Gastrocnemius medialis (tissue), 4 donors: ENCODE measurements around the gene FBXO44. TPM values are rescaled to one million over a fixed set of nuclear protein-coding genes. Genes with fewer than 3 reads are reported as not detected.

Experiments
- ATAC-seq, 2 donors: fragments of 150-250 bp; one replicate each; pipeline ENCODE4 v1.9.1; 2016
- DNase-seq, 2 donors: peaks; one replicate each; pipeline ENCODE4 v3.0.0-alpha.2; 2019
- H3K27ac ChIP-seq, 4 donors: fragments of 200-600 bp; sonication (generic); 1 replicate in 1 of 4; 2 replicates in 3 of 4; pipeline ENCODE4 v1.5.1; 2016 to 2018; ENCODE audit warnings: mild to moderate bottlenecking in 2 of 4, moderate library complexity in 1 of 4
- H3K27me3 ChIP-seq, 3 donors: fragments of 200-600 bp; sonication (generic) in 2 of 3; 1 replicate in 1 of 3; 2 replicates in 2 of 3; pipeline versions ENCODE4 v1.5.1 to v1.6.0; 2016 to 2019; ENCODE audit warnings: mild to moderate bottlenecking in 1 of 3, moderate library complexity in 1 of 3
- H3K36me3 ChIP-seq, 2 donors: fragments of 200-600 bp; sonication (generic) in 1 of 2; one replicate each; pipeline ENCODE4 v1.5.1; 2017 to 2018
- H3K4me1 ChIP-seq, 2 donors: fragments of 200-600 bp; sonication (generic) in 1 of 2; one replicate each; pipeline ENCODE4 v1.5.1; 2016 to 2017; ENCODE audit warnings: mild to moderate bottlenecking in 2 of 2
- H3K4me3 ChIP-seq, 4 donors: fragments of 200-600 bp; sonication (generic) in 3 of 4; 1 replicate in 1 of 4; 2 replicates in 3 of 4; pipeline ENCODE4 v1.5.1; 2016 to 2019; ENCODE audit warnings: mild to moderate bottlenecking in 2 of 4
- H3K9me3 ChIP-seq, 3 donors: fragments of 200-600 bp; sonication (generic) in 2 of 3; 1 replicate in 1 of 3; 2 replicates in 2 of 3; pipeline ENCODE4 v1.5.1; 2016 to 2019
- POLR2A ChIP-seq, 2 donors: fragments of 450-650 bp; IDR thresholded peaks; one replicate each; pipeline ENCODE4 v1.6.1; 2017; ENCODE audit warnings: antibody characterized with exemption in 2 of 2, mild to moderate bottlenecking in 2 of 2, moderate library complexity in 2 of 2
- in situ Hi-C, 4 donors: fragments of 200-750 bp; cut with MboI; loops; one replicate each; pipeline versions ENCODE4 v1.15.0 to v1.8.0; 2017; ENCODE audit warnings: low sequenced_read_pairs in 4 of 4
- intact Hi-C: fragments of 100-400 bp; cut with DNase I; formaldehyde crosslinking; loops from one replicate; pipeline ENCODE4 v1.15.1; 2023; ENCODE audit warnings: low total_unique reads
- total RNA-seq, 4 donors: library from RNA; depleted of rRNA; stranded (reverse); fragments of >200 nt; gene quantifications; one replicate each; pipeline versions ENCODE4 v1.1.0 to v1.2.3, GENCODE V29; 2016
- TF ChIP-seq, protein P1 (sequence below), 5 experiments: fragments of 450-650 bp in 3 of 5; fragments of 200-600 bp in 2 of 5; sonication (generic) in 2 of 5; IDR thresholded peaks in 4 of 5; conservative IDR thresholded peaks in 1 of 5; 1 replicate in 4 of 5; 2 replicates in 1 of 5; pipeline ENCODE4 v1.5.1; 2016 to 2019; ENCODE audit warnings: antibody characterized with exemption in 5 of 5, mild to moderate bottlenecking in 3 of 5, moderate library complexity in 3 of 5

Gene FBXO44
- total RNA-seq, 4 donors from 2014 or later: 1.7 to 9.4 (median 5.4) TPM

DNA sequence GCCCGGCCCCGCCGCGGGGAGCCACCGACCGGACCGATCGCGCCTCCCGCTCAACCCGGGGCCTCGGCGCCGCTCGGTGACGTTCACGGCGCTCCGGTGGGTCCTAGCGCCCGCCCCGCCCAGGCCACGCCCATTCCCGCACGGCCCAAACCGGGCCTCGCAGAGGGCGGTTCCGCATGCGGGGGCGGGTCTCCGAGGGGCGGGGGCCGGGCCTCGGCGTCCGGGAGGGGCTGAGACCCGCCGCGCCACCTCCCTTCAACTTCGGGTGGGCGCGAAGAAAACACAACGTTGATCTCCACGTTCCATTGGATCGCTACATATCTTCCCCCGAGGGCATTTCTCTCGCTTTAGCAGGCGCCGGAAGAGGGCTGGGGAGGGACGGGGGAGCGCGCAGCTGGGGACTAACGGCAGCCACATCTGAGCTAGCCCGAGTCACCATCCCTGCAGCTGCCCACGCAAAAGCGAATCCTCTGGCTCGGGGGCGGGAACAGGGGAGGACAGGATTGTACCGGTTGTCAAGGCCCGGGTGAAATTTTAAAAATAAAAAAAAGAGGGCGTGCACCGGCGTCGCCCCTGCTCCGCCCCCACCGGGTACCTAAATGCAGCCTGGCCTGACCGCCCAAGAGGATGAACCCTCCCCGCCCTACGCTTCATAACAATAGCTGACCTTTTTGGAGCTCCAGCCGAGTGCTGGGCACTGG, 26.5 kb downstream of the FBXO44 start, which contains the start of gene MAD2L2:
Gene MAD2L2 (minus strand): TSS at position 78 of the 701 bp plus-strand sequence. CDS start 547 bp downstream, outside the sequence.
- Histone ChIP-seq H3K36me3 (peaks cover 0 to under 1% of the 10 kb centered on the region in 2 donors), H3K4me3 (peak within 1 kb of the TSS; percentile 69 to 91 (median 88)), H3K27me3 (no peaks in the 10 kb centered on the region), H3K4me1 (peaks cover 3 to 10% of the 10 kb centered on the region in 2 donors), H3K27ac (peak within 1 kb of the TSS; percentile 73 to 86 (median 82)), H3K9me3 (no peaks in the 10 kb centered on the region)
- TF ChIP-seq POLR2A (IDR thresholded peaks at IDR 0.05): peak; percentile 46 to 63
- TF ChIP-seq, protein P1, sequence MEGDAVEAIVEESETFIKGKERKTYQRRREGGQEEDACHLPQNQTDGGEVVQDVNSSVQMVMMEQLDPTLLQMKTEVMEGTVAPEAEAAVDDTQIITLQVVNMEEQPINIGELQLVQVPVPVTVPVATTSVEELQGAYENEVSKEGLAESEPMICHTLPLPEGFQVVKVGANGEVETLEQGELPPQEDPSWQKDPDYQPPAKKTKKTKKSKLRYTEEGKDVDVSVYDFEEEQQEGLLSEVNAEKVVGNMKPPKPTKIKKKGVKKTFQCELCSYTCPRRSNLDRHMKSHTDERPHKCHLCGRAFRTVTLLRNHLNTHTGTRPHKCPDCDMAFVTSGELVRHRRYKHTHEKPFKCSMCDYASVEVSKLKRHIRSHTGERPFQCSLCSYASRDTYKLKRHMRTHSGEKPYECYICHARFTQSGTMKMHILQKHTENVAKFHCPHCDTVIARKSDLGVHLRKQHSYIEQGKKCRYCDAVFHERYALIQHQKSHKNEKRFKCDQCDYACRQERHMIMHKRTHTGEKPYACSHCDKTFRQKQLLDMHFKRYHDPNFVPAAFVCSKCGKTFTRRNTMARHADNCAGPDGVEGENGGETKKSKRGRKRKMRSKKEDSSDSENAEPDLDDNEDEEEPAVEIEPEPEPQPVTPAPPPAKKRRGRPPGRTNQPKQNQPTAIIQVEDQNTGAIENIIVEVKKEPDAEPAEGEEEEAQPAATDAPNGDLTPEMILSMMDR (IDR thresholded peaks at IDR 0.05 in 4 of 5, conservative IDR thresholded peaks at IDR 0.05 in 1 of 5): no peak
- in situ Hi-C loops: no loop called here
- intact Hi-C loops: loop anchor here (2.0 to 5.0 kb wide), 3 partner anchors 16 to 409 kb away; partner anchors contain the start of genes FBXO6 and UBIAD1
- ATAC-seq: peak; percentile 94 to 96
- DNase-seq: peak; percentile 65 to 75

DNA sequence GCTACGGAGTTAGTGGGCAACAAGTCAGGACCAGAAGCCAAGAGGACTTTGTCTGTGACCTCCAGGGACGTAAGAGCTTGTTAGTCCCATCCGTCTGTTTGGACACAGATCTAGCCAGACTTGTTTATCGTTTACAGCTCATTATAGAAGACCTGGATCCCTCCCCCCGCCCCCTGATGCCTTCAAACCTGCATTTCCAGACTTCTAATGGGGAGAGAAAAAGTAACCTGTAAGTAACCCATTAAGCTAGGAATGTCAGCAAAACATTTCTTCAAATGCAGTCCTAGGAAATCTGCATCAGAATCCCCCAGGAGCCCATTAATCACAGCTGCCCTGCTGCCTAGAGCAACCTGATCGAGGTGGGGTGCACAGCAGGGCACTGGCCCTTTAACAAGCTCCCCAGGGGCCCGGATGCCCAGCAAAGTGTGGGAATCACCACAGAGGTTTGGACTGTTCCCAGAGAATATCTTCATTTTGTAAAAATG, 27.7 kb downstream of the FBXO44 start:
- Histone ChIP-seq H3K27ac (no peak overlapping the region), H3K4me3 (no peak overlapping the region), H3K36me3 (no peaks in the 10 kb centered on the region), H3K27me3 (no peaks in the 10 kb centered on the region), H3K9me3 (no peaks in the 10 kb centered on the region), H3K4me1 (peaks cover 3 to 10% of the 10 kb centered on the region in 2 donors)
- no peak for TF ChIP-seq POLR2A (IDR thresholded peaks at IDR 0.05)
- TF ChIP-seq, protein P1 (IDR thresholded peaks at IDR 0.05 in 4 of 5, conservative IDR thresholded peaks at IDR 0.05 in 1 of 5): no peak
- no peak for ATAC-seq
- DNase-seq: no peak
- intact Hi-C loops: loop anchor here (5.0 kb wide), 2 partner anchors 50 to 410 kb away; partner anchors contain the start of gene UBIAD1
- in situ Hi-C loops: no loop called here

DNA sequence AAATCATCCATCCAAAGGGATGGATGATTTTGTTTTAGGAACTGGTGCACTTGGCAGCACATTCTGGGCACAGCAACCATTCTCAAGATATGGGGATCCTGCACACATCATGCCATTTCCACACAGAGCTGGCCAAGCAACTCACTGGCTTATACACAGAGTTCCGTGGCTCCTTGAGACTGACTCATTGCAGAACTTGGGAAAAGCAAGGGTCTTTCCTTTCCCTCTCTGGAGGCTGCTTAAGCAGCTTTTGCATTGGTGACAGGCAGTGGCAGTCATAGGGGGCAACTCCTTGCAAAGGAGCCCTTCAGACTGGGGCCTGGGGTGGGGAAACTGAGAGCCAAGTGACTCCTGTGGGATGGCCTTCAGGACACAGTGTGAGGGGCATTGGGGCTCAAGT, 28.1 kb downstream of the FBXO44 start:
- H3K27me3 ChIP-seq: no peaks in the 10 kb centered on the region
- no peak overlapping the region for H3K4me3 ChIP-seq
- no peak overlapping the region for H3K27ac ChIP-seq
- in situ Hi-C loops (no loop called here), intact Hi-C loops (loop anchor here (5.0 kb wide), 2 partner anchors 50 to 410 kb away; partner anchors contain the start of gene UBIAD1)
- no peak for DNase-seq
- no peaks in the 10 kb centered on the region for H3K9me3 ChIP-seq
- TF ChIP-seq POLR2A (IDR thresholded peaks at IDR 0.05): no peak
- TF ChIP-seq, protein P1 (IDR thresholded peaks at IDR 0.05 in 4 of 5, conservative IDR thresholded peaks at IDR 0.05 in 1 of 5): no peak
- H3K36me3 ChIP-seq: no peaks in the 10 kb centered on the region
- H3K4me1 ChIP-seq: peaks cover 3 to 10% of the 10 kb centered on the region in 2 donors
- ATAC-seq: no peak

DNA sequence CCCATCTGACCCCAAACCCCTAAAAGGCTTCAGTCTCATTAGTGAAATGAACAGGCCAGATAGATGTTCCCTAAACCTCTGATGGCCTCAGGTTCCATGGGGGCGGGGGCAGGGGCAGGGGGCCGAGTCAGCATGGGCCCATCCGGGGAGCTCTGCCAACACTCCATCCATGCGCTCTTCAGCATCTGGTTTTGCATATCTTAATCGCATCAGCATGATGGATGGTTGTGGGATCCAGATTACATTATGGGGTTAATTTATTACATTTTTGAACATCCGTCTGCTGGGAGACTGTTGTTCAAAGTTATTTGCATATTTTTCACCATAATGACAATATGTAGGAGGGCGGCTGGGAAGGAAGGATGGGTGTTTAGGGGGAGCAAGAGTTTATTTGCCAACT, 29.4 kb downstream of the FBXO44 start:
- in situ Hi-C loops (no loop called here), intact Hi-C loops (loop anchor here (5.0 kb wide), 2 partner anchors 48 to 412 kb away; partner anchors contain the start of gene UBIAD1)
- ATAC-seq: no peak

More for the DNA sequence above, 29.4 kb downstream of the FBXO44 start:
- Histone ChIP-seq H3K9me3 (no peaks in the 10 kb centered on the region), H3K27me3 (peaks cover 2 to 11% (median 5%) of the 10 kb centered on the region in 3 donors), H3K36me3 (no peaks in the 10 kb centered on the region), H3K27ac (no peak overlapping the region), H3K4me1 (peaks cover 3 to 10% of the 10 kb centered on the region in 2 donors), H3K4me3 (no peak overlapping the region)
- no peak for DNase-seq
- TF ChIP-seq, protein P1 (IDR thresholded peaks at IDR 0.05 in 4 of 5, conservative IDR thresholded peaks at IDR 0.05 in 1 of 5): no peak
- TF ChIP-seq POLR2A (IDR thresholded peaks at IDR 0.05): no peak
